ENCODE measurements around the gene MST1. TPM values are rescaled to one million over a fixed set of nuclear protein-coding genes. Genes with fewer than 3 reads are reported as not detected.
A peak's percentile ranks its signal among the peaks of the same experiment; 100 is the strongest.

The MST1 gene
- total RNA-seq, 1 experiment from 2014 or later: 19.8 TPM

DNA sequence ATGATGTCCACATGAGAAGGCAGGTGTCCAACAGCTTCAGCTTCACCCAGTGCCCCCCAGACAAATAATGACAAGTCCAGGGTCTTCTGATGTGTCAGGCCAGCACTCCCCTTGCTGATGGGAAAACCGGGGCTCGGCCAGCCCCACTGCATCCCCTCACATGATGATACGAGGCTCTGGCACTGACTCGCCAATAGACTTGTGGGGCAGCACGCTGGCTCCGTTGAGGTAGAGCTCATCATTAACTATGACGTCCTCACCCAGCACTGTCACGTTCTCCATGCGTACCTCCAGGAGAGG is 32.3 kb upstream of the MST1 start:
- Histone ChIP-seq H3K9me2 (replicated peaks; ENCODE audit: insufficient read depth, low read length) (no peaks in the 10 kb centered on the region), H3K79me2 (ENCODE audit: low read length) (peaks cover 12% of the 10 kb centered on the region), H2AFZ (ENCODE audit: low read length) (no peak overlapping the region), H3K27ac (ENCODE audit: low read length) (no peak overlapping the region), H3K4me3 (ENCODE audit: low read length) (no peak overlapping the region), H3K36me3 (ENCODE audit: insufficient read depth, low read length) (peaks cover 15% of the 10 kb centered on the region; the same call in 1 of the 2 replicates), H4K20me1 (ENCODE audit: insufficient read depth, low read depth, low read length) (peaks cover 5% of the 10 kb centered on the region; the same call in 1 of the 2 replicates), H3K27me3 (ENCODE audit: low read length) (no peaks in the 10 kb centered on the region), H3K9me3 (ENCODE audit: low read length) (no peaks in the 10 kb centered on the region), H3K9ac (ENCODE audit: low read length) (no peak overlapping the region), H3K4me2 (ENCODE audit: low read depth, low read length, poor library complexity, severe bottlenecking) (no peak overlapping the region), H3K4me1 (ENCODE audit: low read length) (peaks cover 33% of the 10 kb centered on the region)
- no peak for DNase-seq

DNA sequence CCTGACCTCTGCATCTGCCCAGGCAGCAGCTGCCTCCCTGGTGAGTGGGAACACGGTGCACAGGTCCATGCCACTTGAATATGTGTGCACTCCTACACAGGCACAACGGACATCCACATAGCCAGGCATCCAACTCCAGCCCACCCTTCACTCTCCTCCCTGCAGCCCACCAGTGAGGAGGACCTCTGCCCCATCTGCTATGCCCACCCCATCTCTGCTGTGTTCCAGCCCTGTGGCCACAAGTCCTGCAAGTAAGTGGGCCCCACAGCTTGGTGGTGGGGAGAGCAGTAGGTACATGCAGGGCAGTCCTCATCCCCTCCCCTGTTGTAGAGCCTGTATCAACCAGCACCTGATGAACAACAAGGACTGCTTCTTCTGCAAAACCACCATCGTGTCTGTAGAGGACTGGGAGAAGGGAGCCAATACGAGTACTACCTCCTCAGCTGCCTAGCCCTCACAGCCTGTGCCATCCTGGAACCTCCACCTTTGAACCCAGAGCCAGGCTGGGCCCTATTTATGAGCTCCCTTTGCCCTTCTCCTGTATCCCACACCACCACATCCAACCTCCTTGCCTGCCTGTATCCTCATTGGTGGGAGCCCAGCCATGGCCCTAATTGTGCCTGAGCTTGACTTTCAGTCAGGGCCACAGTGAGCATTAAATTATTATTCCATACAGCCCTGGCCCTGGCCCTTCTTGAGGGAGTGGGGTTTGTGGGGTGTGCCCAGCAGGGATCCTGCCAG is 31.8 kb upstream of the MST1 start:
- H3K4me3 ChIP-seq (ENCODE audit: low read length): no peak overlapping the region
- no peaks in the 10 kb centered on the region for H3K9me3 ChIP-seq (ENCODE audit: low read length)
- no peak overlapping the region for H2AFZ ChIP-seq (ENCODE audit: low read length)
- peaks cover 15% of the 10 kb centered on the region; the same call in 1 of the 2 replicates for H3K36me3 ChIP-seq (ENCODE audit: insufficient read depth, low read length)
- H3K4me1 ChIP-seq (ENCODE audit: low read length): peaks cover 33% of the 10 kb centered on the region
- no peak overlapping the region for H3K4me2 ChIP-seq (ENCODE audit: low read depth, low read length, poor library complexity, severe bottlenecking)
- H3K79me2 ChIP-seq (ENCODE audit: low read length): peaks cover 12% of the 10 kb centered on the region
- no peaks in the 10 kb centered on the region for H3K9me2 ChIP-seq (replicated peaks; ENCODE audit: insufficient read depth, low read length)
- peaks cover 5% of the 10 kb centered on the region; the same call in 1 of the 2 replicates for H4K20me1 ChIP-seq (ENCODE audit: insufficient read depth, low read depth, low read length)
- no peaks in the 10 kb centered on the region for H3K27me3 ChIP-seq (ENCODE audit: low read length)
- no peak overlapping the region for H3K27ac ChIP-seq (ENCODE audit: low read length)
- no peak overlapping the region for H3K9ac ChIP-seq (ENCODE audit: low read length)
- no peak for DNase-seq

DNA sequence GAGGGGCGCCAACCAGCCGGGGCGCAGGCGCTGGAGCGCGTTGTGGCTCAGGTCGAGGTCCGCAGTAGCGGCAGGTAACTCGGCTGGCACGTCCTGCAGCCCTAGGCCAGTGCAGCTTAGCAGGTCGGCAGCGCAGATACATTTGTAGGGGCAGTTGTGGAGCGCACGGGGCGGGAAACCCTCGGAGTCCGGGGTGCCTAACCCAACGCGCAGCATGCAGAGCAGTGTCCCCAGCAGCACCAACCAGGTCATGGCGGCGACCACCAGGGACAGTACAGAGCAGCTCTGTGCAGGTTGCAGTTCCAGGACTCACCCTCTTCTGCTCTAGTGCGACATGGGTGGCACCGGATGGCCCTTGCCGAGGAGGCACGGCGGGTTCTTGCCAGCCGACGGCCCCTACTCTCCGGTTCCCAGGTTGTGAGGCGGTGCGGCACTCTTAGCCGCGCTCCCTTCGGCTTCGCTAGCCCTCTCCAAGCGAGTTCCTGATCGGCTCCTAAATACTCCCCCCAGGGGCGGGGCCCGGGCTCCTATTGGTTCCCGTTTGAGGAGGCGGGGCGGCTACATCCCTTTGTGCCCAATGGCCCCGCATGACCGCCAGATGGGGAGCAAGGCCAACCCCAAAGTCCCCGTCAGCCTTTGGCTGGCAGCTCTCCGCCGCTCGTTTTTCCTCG is 30.1 kb upstream of the MST1 start, which contains the start of gene AMIGO3:
TSS of gene AMIGO3 (minus strand) at position 471 of the 671 bp plus-strand sequence. CDS start at position 252, 219 bp downstream.
- no peak within 1 kb of the TSS for H2AFZ ChIP-seq (ENCODE audit: low read length)
- no peaks in the 10 kb centered on the region for H3K27me3 ChIP-seq (ENCODE audit: low read length)
- peak within 1 kb of the TSS; percentile 63 for H3K4me2 ChIP-seq (ENCODE audit: low read depth, low read length, poor library complexity, severe bottlenecking)
- peak within 1 kb of the TSS; percentile 30; the same call in 1 of the 2 replicates for H3K4me3 ChIP-seq (ENCODE audit: low read length)
- peaks cover 15% of the 10 kb centered on the region; the same call in 1 of the 2 replicates for H3K36me3 ChIP-seq (ENCODE audit: insufficient read depth, low read length)
- peak; percentile 97 for DNase-seq
- H4K20me1 ChIP-seq (ENCODE audit: insufficient read depth, low read depth, low read length): peaks cover 5% of the 10 kb centered on the region; the same call in 1 of the 2 replicates
- no peaks in the 10 kb centered on the region for H3K9me2 ChIP-seq (replicated peaks; ENCODE audit: insufficient read depth, low read length)
- no peaks in the 10 kb centered on the region for H3K9me3 ChIP-seq (ENCODE audit: low read length)
- peaks cover 12% of the 10 kb centered on the region for H3K79me2 ChIP-seq (ENCODE audit: low read length)
- H3K9ac ChIP-seq (ENCODE audit: low read length): peak within 1 kb of the TSS; percentile 41
- H3K4me1 ChIP-seq (ENCODE audit: low read length): peaks cover 22% of the 10 kb centered on the region
- no peak within 1 kb of the TSS for H3K27ac ChIP-seq (ENCODE audit: low read length)

DNA sequence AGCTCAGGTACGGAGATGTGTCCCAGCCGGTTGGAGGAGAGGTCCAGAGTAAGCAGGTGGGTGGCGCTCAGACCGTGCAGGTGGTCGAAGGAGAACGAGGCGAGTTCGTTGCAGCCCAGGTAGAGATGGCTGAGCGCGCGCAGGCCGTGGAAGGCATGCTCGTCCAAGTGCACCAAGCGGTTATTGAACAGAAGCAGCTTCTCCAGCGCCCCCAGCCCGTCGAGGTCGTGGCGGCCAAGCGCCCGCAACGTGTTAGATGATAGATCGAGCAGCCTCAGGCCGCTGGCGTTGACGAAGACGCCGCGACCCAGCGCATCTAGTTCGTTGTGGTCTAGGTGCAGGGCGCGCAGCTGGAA is 29.6 kb upstream of the MST1 start:
- Histone ChIP-seq H2AFZ (ENCODE audit: low read length) (no peak overlapping the region), H3K9me2 (replicated peaks; ENCODE audit: insufficient read depth, low read length) (no peaks in the 10 kb centered on the region), H3K9me3 (ENCODE audit: low read length) (no peaks in the 10 kb centered on the region), H3K79me2 (ENCODE audit: low read length) (peaks cover 12% of the 10 kb centered on the region), H4K20me1 (ENCODE audit: insufficient read depth, low read depth, low read length) (peaks cover 5% of the 10 kb centered on the region; the same call in 1 of the 2 replicates), H3K4me1 (ENCODE audit: low read length) (peaks cover 20% of the 10 kb centered on the region), H3K9ac (ENCODE audit: low read length) (no peak overlapping the region), H3K4me2 (ENCODE audit: low read depth, low read length, poor library complexity, severe bottlenecking) (peak overlapping the region; percentile 63), H3K36me3 (ENCODE audit: insufficient read depth, low read length) (peaks cover 15% of the 10 kb centered on the region; the same call in 1 of the 2 replicates), H3K27ac (ENCODE audit: low read length) (no peak overlapping the region), H3K27me3 (ENCODE audit: low read length) (no peaks in the 10 kb centered on the region), H3K4me3 (ENCODE audit: low read length) (peak overlapping the region; percentile 30; the same call in 1 of the 2 replicates)
- no peak for DNase-seq

DNA sequence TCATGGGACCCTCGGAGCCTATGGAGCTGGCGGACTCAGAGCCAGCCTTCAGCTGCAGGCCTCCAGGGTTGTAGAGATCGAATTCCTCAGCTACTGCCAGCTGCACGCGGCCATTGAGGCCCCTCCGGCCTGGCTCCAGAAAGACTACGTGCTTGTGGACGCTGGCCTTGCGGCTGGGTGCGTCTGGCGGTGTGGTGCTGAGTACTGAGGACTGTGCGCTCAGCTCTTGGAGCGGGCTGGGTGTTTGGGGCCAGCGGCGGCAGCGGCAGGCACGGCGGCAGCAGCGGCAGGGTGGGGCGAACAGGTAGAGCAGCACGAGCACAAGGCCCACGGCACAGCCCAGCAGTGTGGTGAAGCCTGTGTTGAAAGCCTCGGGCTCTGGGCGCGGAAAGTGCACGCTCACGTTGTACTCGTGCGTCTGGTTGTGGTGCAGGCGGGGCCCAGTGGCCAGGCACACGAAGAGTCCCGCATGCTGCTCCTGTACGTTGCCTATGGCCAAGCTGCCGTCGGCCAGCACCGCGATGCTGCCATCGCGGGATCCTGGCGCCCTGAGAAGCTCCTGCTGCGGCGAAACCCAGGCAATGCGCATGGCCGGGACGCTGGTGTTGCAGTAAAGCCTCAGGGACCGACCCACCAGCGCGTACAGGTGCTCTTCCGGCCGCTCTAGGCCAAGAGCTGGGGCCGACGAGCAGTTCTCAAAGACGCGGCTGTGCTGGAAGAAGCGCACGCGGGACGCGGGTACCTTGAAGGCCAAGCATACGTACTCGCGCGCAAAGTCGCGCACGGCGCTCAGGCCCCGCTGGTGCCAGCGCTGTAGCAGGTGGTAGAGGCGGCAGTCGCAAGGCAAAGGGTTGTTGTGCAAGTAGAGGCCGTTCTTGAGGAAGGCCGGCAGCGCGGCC is 28.9 kb upstream of the MST1 start:
- H3K4me2 ChIP-seq (ENCODE audit: low read depth, low read length, poor library complexity, severe bottlenecking): no peak overlapping the region
- peaks cover 3% of the 10 kb centered on the region; the same call in 1 of the 2 replicates for H4K20me1 ChIP-seq (ENCODE audit: insufficient read depth, low read depth, low read length)
- H2AFZ ChIP-seq (ENCODE audit: low read length): no peak overlapping the region
- H3K9me3 ChIP-seq (ENCODE audit: low read length): no peaks in the 10 kb centered on the region
- no peak overlapping the region for H3K4me3 ChIP-seq (ENCODE audit: low read length)
- H3K27me3 ChIP-seq (ENCODE audit: low read length): no peaks in the 10 kb centered on the region
- peaks cover 8% of the 10 kb centered on the region for H3K79me2 ChIP-seq (ENCODE audit: low read length)
- no peak overlapping the region for H3K27ac ChIP-seq (ENCODE audit: low read length)
- peaks cover 15% of the 10 kb centered on the region; the same call in 1 of the 2 replicates for H3K36me3 ChIP-seq (ENCODE audit: insufficient read depth, low read length)
- no peak for DNase-seq
- peaks cover 19% of the 10 kb centered on the region for H3K4me1 ChIP-seq (ENCODE audit: low read length)
- H3K9me2 ChIP-seq (replicated peaks; ENCODE audit: insufficient read depth, low read length): no peaks in the 10 kb centered on the region
- no peak overlapping the region for H3K9ac ChIP-seq (ENCODE audit: low read length)

DNA sequence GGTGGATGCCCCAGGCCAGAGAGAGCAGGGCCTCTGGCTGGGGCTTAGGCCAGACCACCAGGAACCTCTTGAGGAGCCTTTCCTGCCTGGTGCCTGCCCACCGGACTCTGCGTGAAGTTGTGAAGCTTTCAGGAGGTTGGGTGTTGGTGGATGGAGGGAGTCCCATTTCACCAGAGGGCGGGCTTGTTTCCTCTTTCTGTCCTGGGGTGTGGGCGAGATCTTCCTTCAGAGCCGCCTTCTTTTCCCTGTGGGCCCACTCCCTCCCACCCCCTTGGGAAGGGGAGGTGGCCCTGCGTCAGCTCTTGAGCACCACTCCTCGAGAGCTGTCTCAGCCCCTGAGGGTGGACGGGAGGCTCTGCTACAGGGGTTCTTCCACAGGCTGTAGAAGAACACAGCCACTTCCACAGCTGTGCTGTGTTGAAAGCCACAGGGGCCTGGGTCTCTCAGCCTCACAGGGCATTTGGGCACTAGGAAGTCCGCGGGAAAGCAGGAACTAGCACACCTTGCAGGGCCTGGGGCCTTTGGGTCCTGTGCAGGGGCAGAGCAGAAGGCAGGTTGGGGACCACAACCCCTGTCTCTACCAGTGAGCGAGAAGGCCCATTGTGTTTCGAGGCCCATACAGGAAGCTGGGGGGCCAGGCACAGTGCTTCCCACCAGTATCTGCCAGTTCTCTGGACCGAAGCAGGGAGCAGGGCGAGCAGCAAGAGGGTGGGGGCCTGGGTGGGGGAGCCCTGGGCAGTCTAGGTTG is 28.1 kb upstream of the MST1 start:
- Histone ChIP-seq H3K79me2 (ENCODE audit: low read length) (no peaks in the 10 kb centered on the region; the same call in 1 of the 2 replicates), H3K4me2 (ENCODE audit: low read depth, low read length, poor library complexity, severe bottlenecking) (no peak overlapping the region), H3K27me3 (ENCODE audit: low read length) (no peaks in the 10 kb centered on the region), H3K9me3 (ENCODE audit: low read length) (no peaks in the 10 kb centered on the region), H3K27ac (ENCODE audit: low read length) (no peak overlapping the region), H3K36me3 (ENCODE audit: insufficient read depth, low read length) (peaks cover 11% of the 10 kb centered on the region; the same call in 1 of the 2 replicates), H3K9ac (ENCODE audit: low read length) (no peak overlapping the region), H3K9me2 (replicated peaks; ENCODE audit: insufficient read depth, low read length) (no peaks in the 10 kb centered on the region), H4K20me1 (ENCODE audit: insufficient read depth, low read depth, low read length) (no peaks in the 10 kb centered on the region), H3K4me1 (ENCODE audit: low read length) (peaks cover 11% of the 10 kb centered on the region), H2AFZ (ENCODE audit: low read length) (no peak overlapping the region), H3K4me3 (ENCODE audit: low read length) (no peak overlapping the region)
- no peak for DNase-seq

DNA sequence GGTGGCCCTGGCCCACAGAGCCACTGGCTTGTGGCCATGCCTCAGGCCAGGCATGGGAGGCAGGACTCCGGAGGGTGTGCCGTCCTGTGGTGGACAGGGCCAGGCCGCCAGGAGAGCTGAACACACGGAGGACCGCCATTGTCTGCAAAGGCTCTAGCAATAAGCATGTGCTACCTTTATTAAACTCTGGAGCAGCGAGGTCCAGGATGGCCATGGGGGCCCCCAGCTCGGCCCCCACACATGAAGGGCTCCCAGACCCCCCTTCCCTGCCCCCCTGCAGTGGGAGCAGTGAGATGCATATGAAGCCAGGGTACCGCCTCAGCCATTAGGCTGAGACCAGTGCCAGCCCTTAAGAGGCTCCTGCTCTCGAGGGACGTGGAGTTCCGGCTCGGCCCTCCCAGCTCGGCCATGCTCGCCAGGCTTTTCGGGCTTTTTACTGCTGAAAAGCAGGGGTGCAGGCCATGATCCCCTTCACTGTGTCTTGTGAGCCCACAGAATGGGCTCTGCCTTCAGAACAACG is 27.5 kb upstream of the MST1 start:
- DNase-seq: no peak
- Histone ChIP-seq H3K79me2 (ENCODE audit: low read length) (no peaks in the 10 kb centered on the region), H3K9me3 (ENCODE audit: low read length) (no peaks in the 10 kb centered on the region), H2AFZ (ENCODE audit: low read length) (no peak overlapping the region), H3K4me3 (ENCODE audit: low read length) (no peak overlapping the region), H3K4me2 (ENCODE audit: low read depth, low read length, poor library complexity, severe bottlenecking) (no peak overlapping the region), H4K20me1 (ENCODE audit: insufficient read depth, low read depth, low read length) (no peaks in the 10 kb centered on the region), H3K9me2 (replicated peaks; ENCODE audit: insufficient read depth, low read length) (no peaks in the 10 kb centered on the region), H3K36me3 (ENCODE audit: insufficient read depth, low read length) (0 out of 2 replicates have a peak, but pooled peaks cover 8% of the 10 kb centered on the region), H3K9ac (ENCODE audit: low read length) (no peak overlapping the region), H3K27me3 (ENCODE audit: low read length) (no peaks in the 10 kb centered on the region), H3K27ac (ENCODE audit: low read length) (no peak overlapping the region), H3K4me1 (ENCODE audit: low read length) (peaks cover 8% of the 10 kb centered on the region)
